GM12878 (cell line): ENCODE results near the gene TBL3. TPM values are rescaled to one million over a fixed set of nuclear protein-coding genes. Genes with fewer than 3 reads are reported as not detected.
A peak's percentile ranks its signal among the peaks of the same experiment; 100 is the strongest.

Source experiments
- ATAC-seq: fragments of 200-7000 bp; cut with Tn5 transposase; 3 replicates; pipeline ENCODE4 v1.9.1; 2020; ENCODE audit warnings: mild to moderate bottlenecking, moderate library complexity
- BruUV-seq: library from RNA; stranded (reverse); fragments of 400-500 nt; replicated peaks from 2 replicates; lab custom pipeline; 2021; lab: Mats Ljungman, UMichigan
- CTCF ChIA-PET: fragments of 300-600 bp; sonication (Branson Sonifier 250); formaldehyde crosslinking; extraction: SDS; loops from one replicate; lab custom pipeline; 2021; ENCODE audit warnings: inconsistent platforms; lab: Yijun Ruan, JAX
- POLR2A ChIA-PET: fragments of 350-600 bp; formaldehyde crosslinking; extraction: SDS; loops from one replicate; lab custom pipeline; 2021; ENCODE audit warnings: inconsistent platforms; lab: Charles Lee
- RAD21 ChIA-PET: fragments of 300-600 bp; sonication (Branson Sonifier 250); formaldehyde crosslinking; loops from one replicate; lab custom pipeline; 2023; ENCODE audit warnings: antibody characterized with exemption; ENCODE audit not compliant: unreplicated experiment; lab: Charles Lee
- SMC1A ChIA-PET: fragments of 300-600 bp; sonication (Branson Sonifier 250); formaldehyde crosslinking; loops from one replicate; lab custom pipeline; 2023; ENCODE audit not compliant: unreplicated experiment, uncharacterized antibody; lab: Charles Lee
- DNase-seq: peaks from one replicate; pipeline ENCODE4 v3.0.0-alpha.2; 2011; ENCODE audit warnings: low read depth, low spot score
- FAIRE-seq: peaks from 3 replicates; lab custom pipeline; 2011; peaks lifted over from hg19 to GRCh38; lab: Jason Lieb, UNC
- H2AFZ ChIP-seq: 2 replicates; pipeline ENCODE4 v1.6.0; 2011; ENCODE audit warnings: low read depth, low read length, control low read depth; ENCODE audit not compliant: control insufficient read depth
- H3K27ac ChIP-seq: 2 replicates; pipeline ENCODE4 v1.5.1; 2011; ENCODE audit warnings: control low read depth; ENCODE audit not compliant: control insufficient read depth, insufficient read depth
- H3K27me3 ChIP-seq, 2 experiments: replicated peaks in 1 of 2; 2 replicates each; pipeline versions ENCODE4 v1.6.0 to v1.6.1; 2011; ENCODE audit warnings: low read length in 1 of 2; ENCODE audit not compliant: control insufficient read depth in 2 of 2, insufficient read depth in 2 of 2
- H3K36me3 ChIP-seq, 2 experiments: 2 replicates each; pipeline ENCODE4 v1.5.1; 2011; ENCODE audit warnings: low read length in 1 of 2; ENCODE audit not compliant: control insufficient read depth in 2 of 2, insufficient read depth in 2 of 2
- H3K4me1 ChIP-seq: 2 replicates; pipeline ENCODE4 v1.6.1; 2011; ENCODE audit warnings: mild to moderate bottlenecking, low read length, moderate library complexity, mixed read lengths; ENCODE audit not compliant: control insufficient read depth, insufficient read depth
- H3K4me2 ChIP-seq: 2 replicates; pipeline ENCODE4 v1.6.0; 2011; ENCODE audit warnings: control low read depth; ENCODE audit not compliant: control insufficient read depth, insufficient read depth
- H3K4me3 ChIP-seq: fragments of 200-600 bp; sonication (generic); 2 replicates; pipeline ENCODE4 v1.5.1; 2016
- H3K79me2 ChIP-seq: 2 replicates; pipeline ENCODE4 v1.6.0; 2011; ENCODE audit warnings: low read length; ENCODE audit not compliant: control insufficient read depth, insufficient read depth
- H3K9ac ChIP-seq: 2 replicates; pipeline ENCODE4 v1.8.0; 2011; ENCODE audit warnings: low read length, control low read depth, mixed read lengths; ENCODE audit not compliant: control insufficient read depth, insufficient read depth
- H3K9me3 ChIP-seq: replicated peaks from 3 replicates; pipeline ENCODE4 v1.5.1; 2011; ENCODE audit warnings: mild to moderate bottlenecking, low read length; ENCODE audit not compliant: control insufficient read depth, insufficient read depth
- H4K20me1 ChIP-seq: 2 replicates; pipeline ENCODE4 v1.6.0; 2011; ENCODE audit not compliant: control insufficient read depth, insufficient read depth
- BHLHE40 ChIP-seq, 2 experiments: fragments of 450-650 bp in 1 of 2; IDR thresholded peaks; 2 replicates each; pipeline ENCODE4 v1.6.1; 2011 to 2017; ENCODE audit warnings: low read depth in 2 of 2, borderline replicate concordance in 1 of 2, improper control_type of control experiment in 1 of 2, low read length in 1 of 2, mild to moderate bottlenecking in 1 of 2
- CHD1 ChIP-seq: IDR thresholded peaks from 2 replicates; pipeline ENCODE4 v1.6.1; 2012; ENCODE audit warnings: low read depth, low read length, improper control_type of control experiment
- CTCF ChIP-seq, 3 experiments: IDR thresholded peaks in 2 of 3; conservative IDR thresholded peaks in 1 of 3; 2 replicates each; pipeline ENCODE4 v1.5.1; 2011; ENCODE audit warnings: low read depth in 3 of 3, low read length in 3 of 3, mild to moderate bottlenecking in 3 of 3, control low read depth in 2 of 3, moderate library complexity in 2 of 3, inconsistent platforms in 1 of 3, mixed read lengths in 1 of 3; ENCODE audit not compliant: control insufficient read depth in 2 of 3, insufficient read depth in 1 of 3; ENCODE audit errors: extremely low read depth in 1 of 3
- IKZF1 ChIP-seq: fragments of 450-650 bp; conservative IDR thresholded peaks from 2 replicates; pipeline ENCODE4 v1.6.1; 2017; ENCODE audit warnings: antibody characterized with exemption, mild to moderate bottlenecking
- IKZF2 ChIP-seq, 2 experiments: fragments of 450-650 bp; IDR thresholded peaks; 2 replicates each; pipeline ENCODE4 v1.6.1; 2017; ENCODE audit warnings: mild to moderate bottlenecking in 2 of 2, moderate library complexity in 2 of 2
- MEF2B ChIP-seq: fragments of 450-650 bp; IDR thresholded peaks from 2 replicates; pipeline ENCODE4 v1.6.1; 2018; ENCODE audit warnings: mild to moderate bottlenecking, moderate library complexity; ENCODE audit not compliant: partially characterized antibody, poor library complexity, severe bottlenecking
- NKRF ChIP-seq: fragments of 450-650 bp; conservative IDR thresholded peaks from 2 replicates; pipeline ENCODE4 v1.6.1; 2017; ENCODE audit warnings: mild to moderate bottlenecking, moderate library complexity
- NR2F1 ChIP-seq: fragments of 450-650 bp; conservative IDR thresholded peaks from 2 replicates; pipeline ENCODE4 v1.6.1; 2017; ENCODE audit warnings: mild to moderate bottlenecking
- POLR2A ChIP-seq: IDR thresholded peaks from 2 replicates; pipeline ENCODE4 v1.6.1; 2011; ENCODE audit warnings: low read depth, mild to moderate bottlenecking, low read length
- RAD51 ChIP-seq: fragments of 450-650 bp; IDR thresholded peaks from 2 replicates; pipeline ENCODE4 v1.6.1; 2016; ENCODE audit warnings: moderate library complexity, mild to moderate bottlenecking, inconsistent platforms
- RUNX3 ChIP-seq: IDR thresholded peaks from 2 replicates; pipeline ENCODE4 v1.6.1; 2012; ENCODE audit warnings: low read length, inconsistent platforms
- SIN3A ChIP-seq: IDR thresholded peaks from 2 replicates; pipeline ENCODE4 v1.6.1; 2012; ENCODE audit warnings: low read depth, low read length, improper control_type of control experiment
- STAT3 ChIP-seq: IDR thresholded peaks from 2 replicates; pipeline ENCODE4 v1.6.1; 2011; ENCODE audit warnings: low read depth, low read length, improper control_type of control experiment
- TAF1 ChIP-seq: IDR thresholded peaks from 2 replicates; pipeline ENCODE4 v1.6.1; 2011; ENCODE audit warnings: mild to moderate bottlenecking, low read depth, low read length, borderline replicate concordance
- WGBS: methylation state at CpG from one replicate; pipeline ENCODE4 v1.1.6; 2016; ENCODE audit warnings: low lambda C conversion rate; ENCODE audit not compliant: insufficient replicate concordance, insufficient coverage; ENCODE audit errors: missing lambda C conversion rate; 5-methylcytosine and 5-hydroxymethylcytosine counted together
- in situ Hi-C: fragments of 300-500 bp; cut with MboI; formaldehyde crosslinking; loops from 9 replicates; pipeline ENCODE4 v1.14.3; 2018; ENCODE audit warnings: mixed read lengths
- intact Hi-C: fragments of 100-400 bp; cut with micrococcal nuclease; formaldehyde crosslinking; loops from one replicate; pipeline ENCODE4 v1.14.2; 2022; ENCODE audit not compliant: unreplicated experiment
- polyA plus RNA-seq, 11 experiments: library from polyadenylated mRNA; depleted of rRNA in 4 of 11; unstranded in 6 of 11; stranded (reverse) in 5 of 11; fragments of >200 nt; fragmentation: Nextera tagmentation in 4 of 11; fragmentation: Illumina TruSeq in 1 of 11; extraction: Ambion mirVana in 4 of 11; extraction: Trizol in 1 of 11; gene quantifications; 1 replicate in 1 of 11; 2 replicates in 10 of 11; pipeline versions ENCODE4 v1.2.1 to v1.2.3, GENCODE V29; 2011 to 2016; ENCODE audit warnings: inconsistent platforms in 2 of 11, missing spikeins in 2 of 11, low read depth in 1 of 11
- total RNA-seq, 4 experiments: library from RNA; depleted of rRNA in 3 of 4; stranded (reverse); fragments of >200 nt in 3 of 4; fragmentation: Illumina TruSeq in 1 of 4; extraction: Trizol in 1 of 4; gene quantifications; 2 replicates each; pipeline versions ENCODE4 v1.2.1 to v1.2.3, GENCODE V29; 2013 to 2021
- TF ChIP-seq, protein P1 (sequence below): IDR thresholded peaks from 2 replicates; pipeline ENCODE4 v1.6.1; 2012; ENCODE audit warnings: low read depth, low read length, improper control_type of control experiment

Gene TBL3
- total and polyA plus RNA-seq, 10 of the 15 experiments (the other 5 are each of a cell fraction or from before 2014, with no cell fraction given): 1.2 to 101 (median 34.2) TPM

- TF ChIP-seq, protein P1, sequence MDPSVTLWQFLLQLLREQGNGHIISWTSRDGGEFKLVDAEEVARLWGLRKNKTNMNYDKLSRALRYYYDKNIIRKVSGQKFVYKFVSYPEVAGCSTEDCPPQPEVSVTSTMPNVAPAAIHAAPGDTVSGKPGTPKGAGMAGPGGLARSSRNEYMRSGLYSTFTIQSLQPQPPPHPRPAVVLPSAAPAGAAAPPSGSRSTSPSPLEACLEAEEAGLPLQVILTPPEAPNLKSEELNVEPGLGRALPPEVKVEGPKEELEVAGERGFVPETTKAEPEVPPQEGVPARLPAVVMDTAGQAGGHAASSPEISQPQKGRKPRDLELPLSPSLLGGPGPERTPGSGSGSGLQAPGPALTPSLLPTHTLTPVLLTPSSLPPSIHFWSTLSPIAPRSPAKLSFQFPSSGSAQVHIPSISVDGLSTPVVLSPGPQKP: no peak
- TF ChIP-seq RUNX3: no peak
- no peak for TF ChIP-seq CTCF (IDR thresholded peaks at IDR 0.05 in 2 of 3, conservative IDR thresholded peaks at IDR 0.05 in 1 of 3; ENCODE audit: control insufficient read depth in 2 of 3, extremely low read depth in 1 of 3, insufficient read depth in 1 of 3, low read depth in 3 of 3, low read length in 3 of 3)
- TF ChIP-seq STAT3: no peak
- TF ChIP-seq SIN3A: no peak
- TF ChIP-seq CHD1: no peak
- TF ChIP-seq, all 136 proteins: peak for 0
These were observed 35.4 kb downstream of the TBL3 start (continued) for GRCh38 chr16:2007081-2007836.

- H3K4me3 ChIP-seq: peak overlapping the region; percentile 100
- peak overlapping the region; percentile 89 for H3K27ac ChIP-seq
- POLR2A ChIA-PET: interaction anchor here (0.6 to 2.2 kb wide), 5 partner anchors 12 to 147 kb away, joined by 3 to 14 read pairs (median 7); partner anchors contain the start of gene TRAF7
- H3K4me2 ChIP-seq: peak overlapping the region; percentile 98
- H3K9me3 ChIP-seq: no peaks in the 10 kb centered on the region
- RAD21 ChIA-PET: interaction anchor here (1.0 to 1.3 kb wide), 2 partner anchors 17 to 43 kb away, joined by 3 read pairs; partner anchors contain the start of gene RPS2
- H3K36me3 ChIP-seq: peaks cover 0 to 8% of the 10 kb centered on the region in 2 experiments; a peak in 2 of 4 replicates
- H2AFZ ChIP-seq: no peak overlapping the region
- DNase-seq (no peak), ATAC-seq (peak; percentile 6; the same call in 1 of the 3 replicates), FAIRE-seq (no peak)
- intact Hi-C loops (loop anchor here (5.0 kb wide), 1 partner anchor 144 kb away; no protein-coding TSS in a partner anchor), in situ Hi-C loops (no loop called here)
- CTCF ChIA-PET: interaction anchor here (0.7 to 1.4 kb wide), 5 partner anchors 9 to 132 kb away, joined by 3 to 8 read pairs (median 3); no protein-coding TSS in a partner anchor
- BruUV-seq: TSS peak; percentile 85
- WGBS: 2% methylated on average over 15 of the region's 15 CpGs
- peaks cover 6% of the 10 kb centered on the region for H4K20me1 ChIP-seq
- peaks cover 22% of the 10 kb centered on the region for H3K4me1 ChIP-seq
- H3K9ac ChIP-seq: peak overlapping the region; percentile 92
- H3K79me2 ChIP-seq: peaks cover 67% of the 10 kb centered on the region
- H3K27me3 ChIP-seq: no peaks in the 10 kb centered on the region
- SMC1A ChIA-PET: interaction anchor here (1.1 to 1.9 kb wide), 3 partner anchors 27 to 147 kb away, joined by 3 to 5 read pairs (median 3); partner anchors contain the start of genes NOXO1, NTHL1, TRAF7 and TSC2
- TF ChIP-seq RAD51: peak; percentile 61
- 0 out of 4 replicates have a peak, but pooled peaks of 1 of the 2 experiments have one; percentile 17 for TF ChIP-seq IKZF2 (IDR thresholded peaks at IDR 0.05)
- TF ChIP-seq NR2F1: peak; percentile 60
- TF ChIP-seq BHLHE40 (IDR thresholded peaks at IDR 0.05; ENCODE audit: borderline replicate concordance in 1 of 2, low read depth in 2 of 2, low read length in 1 of 2): peak; percentile 77 to 93
- peak; percentile 13; the same call in 1 of the 2 replicates for TF ChIP-seq IKZF1
- TF ChIP-seq TAF1: no peak
- 0 out of 2 replicates have a peak, but pooled peaks have one; percentile 31 for TF ChIP-seq NKRF
- 0 out of 2 replicates have a peak, but pooled peaks have one; percentile 32 for TF ChIP-seq POLR2A
- no peak for TF ChIP-seq MEF2B
These were observed 36.2 kb downstream of the TBL3 start for GRCh38 chr16:2008009-2008526.
